NCI-H1930 (cell line): ENCODE data around the gene CD300LG.
"Not testable (repeated sequence)": the region's sequence is repeated elsewhere in the genome, so short reads cannot be mapped to it uniquely, and the experiment has no call there.

Source experiments
- DNase-seq, 2 experiments: peaks; one replicate each; lab custom pipeline; 2025; lab: John Stamatoyannopoulos, UW

CD300LG gene, protein sequence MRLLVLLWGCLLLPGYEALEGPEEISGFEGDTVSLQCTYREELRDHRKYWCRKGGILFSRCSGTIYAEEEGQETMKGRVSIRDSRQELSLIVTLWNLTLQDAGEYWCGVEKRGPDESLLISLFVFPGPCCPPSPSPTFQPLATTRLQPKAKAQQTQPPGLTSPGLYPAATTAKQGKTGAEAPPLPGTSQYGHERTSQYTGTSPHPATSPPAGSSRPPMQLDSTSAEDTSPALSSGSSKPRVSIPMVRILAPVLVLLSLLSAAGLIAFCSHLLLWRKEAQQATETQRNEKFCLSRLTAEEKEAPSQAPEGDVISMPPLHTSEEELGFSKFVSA

DNA sequence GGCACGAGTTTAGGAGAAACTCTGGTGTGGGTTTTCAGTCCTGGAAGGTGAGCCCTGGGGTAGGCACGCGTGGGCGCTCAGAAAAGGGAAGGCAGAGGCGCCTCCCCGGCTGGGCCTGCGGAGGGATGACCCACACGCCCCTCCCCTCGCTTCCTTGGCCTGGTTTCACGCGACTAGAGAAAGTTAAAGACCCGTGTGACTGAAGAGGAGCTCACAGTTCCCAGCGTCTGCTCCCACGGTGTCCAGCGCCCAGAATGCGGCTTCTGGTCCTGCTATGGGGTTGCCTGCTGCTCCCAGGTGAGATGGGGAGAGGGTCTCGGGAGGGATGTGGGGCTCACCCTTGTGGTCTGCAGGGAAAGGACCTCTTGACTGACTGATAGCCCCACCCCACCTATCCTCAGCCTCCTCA lies at the start of gene CD300LG:
Gene CD300LG (plus strand): TSS at position 214 of the 409 bp plus-strand sequence. CDS start 41 bp downstream, at position 255.
- no peak for DNase-seq

DNA sequence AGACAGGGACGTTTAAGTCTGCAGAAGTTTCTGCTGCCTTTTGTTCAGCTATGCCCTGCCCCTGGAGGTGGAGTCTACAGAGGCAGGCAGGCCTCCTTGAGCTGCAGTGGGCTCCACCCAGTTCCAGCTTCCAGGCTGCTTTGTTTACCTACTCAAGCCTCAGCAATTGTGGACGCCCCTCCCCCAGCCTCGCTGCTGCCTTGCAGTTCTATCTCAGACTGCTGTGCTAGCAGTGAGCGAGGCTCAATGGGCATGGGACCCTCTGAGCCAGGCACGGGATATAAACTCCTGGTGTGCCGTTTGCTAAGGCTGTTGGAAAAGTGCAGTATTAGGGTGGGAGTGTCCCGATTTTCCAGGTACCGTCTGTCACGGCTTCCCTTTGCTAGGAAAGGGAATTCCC lies 49.0 kb upstream of the CD300LG start:
- DNase-seq = not testable (repeated sequence)

DNA sequence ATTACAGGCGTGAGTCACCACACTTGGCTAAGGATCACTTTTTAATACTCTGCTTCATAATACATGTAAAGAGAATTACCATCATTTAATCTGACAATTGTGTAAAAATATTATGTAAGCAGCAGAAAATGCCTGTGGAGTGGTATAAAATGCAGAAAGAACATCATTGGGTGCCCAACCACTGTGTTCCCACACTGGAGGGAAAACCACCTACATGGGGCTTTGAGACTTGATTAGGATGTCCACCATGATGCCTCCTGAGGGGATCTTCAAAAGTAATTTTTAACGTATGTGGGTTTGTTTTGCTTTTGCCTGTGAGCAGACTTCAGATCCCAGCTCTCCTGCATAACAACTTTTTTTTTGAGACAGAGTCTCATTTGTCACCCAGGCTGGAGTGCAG lies 47.9 kb upstream of the CD300LG start:
- no peak for DNase-seq

DNA sequence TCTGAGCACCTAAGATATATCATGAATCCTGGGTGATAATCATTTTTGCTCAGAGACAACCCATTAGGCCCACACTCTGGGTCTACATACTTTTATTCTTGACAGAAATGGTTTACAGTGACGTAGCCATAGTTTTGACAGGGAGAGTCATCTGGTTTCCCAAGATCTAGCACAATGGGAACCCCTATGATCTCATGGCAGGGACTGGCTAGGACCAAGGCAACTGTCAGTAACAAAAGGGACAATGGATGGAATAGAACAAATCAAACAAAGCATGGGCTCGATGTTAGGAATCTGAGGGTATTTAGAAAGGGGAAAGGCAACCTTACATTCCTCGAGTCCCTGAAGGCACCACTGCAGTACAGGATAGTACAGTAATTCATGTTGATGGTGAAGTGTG lies 46.2 kb upstream of the CD300LG start:
- no peak for DNase-seq

DNA sequence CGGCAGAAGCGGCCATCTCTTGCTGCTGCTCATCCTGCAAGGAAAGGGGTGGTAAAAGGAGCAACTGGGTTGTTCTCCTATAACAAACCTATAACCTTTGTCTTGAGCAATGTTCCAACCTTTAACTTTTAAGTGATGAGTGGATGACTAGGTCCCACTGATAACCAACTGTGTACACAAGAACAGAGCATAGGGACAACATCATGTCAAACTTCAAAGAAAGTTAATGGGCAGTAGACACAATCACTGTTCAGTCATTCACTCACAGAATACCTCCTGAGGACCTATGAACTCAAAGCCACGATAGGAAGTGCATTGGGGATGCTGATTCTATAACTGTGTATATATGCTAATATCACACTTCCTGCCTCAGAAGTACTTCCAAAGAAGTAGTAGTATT lies 45.1 kb upstream of the CD300LG start:
- no peak for DNase-seq

DNA sequence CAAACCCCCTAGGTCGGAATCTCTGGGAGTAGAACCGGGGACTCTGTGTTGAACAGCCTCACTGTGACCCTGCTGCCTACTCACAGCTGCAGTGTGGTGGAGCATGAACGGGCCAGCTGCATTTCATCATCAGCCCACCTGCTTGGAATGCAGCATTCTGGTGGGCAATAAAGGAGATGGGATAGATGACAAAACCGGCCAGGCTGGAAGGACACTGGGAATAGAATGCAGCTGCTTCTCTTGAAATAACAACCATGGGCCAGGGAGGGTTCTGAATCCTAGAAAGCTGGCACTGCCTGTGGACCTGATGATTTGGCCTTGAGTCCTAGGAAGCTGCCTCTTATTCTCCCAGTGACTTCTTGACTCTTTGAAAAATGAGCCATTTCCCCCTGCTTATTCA lies 43.2 kb upstream of the CD300LG start:
- DNase-seq = no peak

DNA sequence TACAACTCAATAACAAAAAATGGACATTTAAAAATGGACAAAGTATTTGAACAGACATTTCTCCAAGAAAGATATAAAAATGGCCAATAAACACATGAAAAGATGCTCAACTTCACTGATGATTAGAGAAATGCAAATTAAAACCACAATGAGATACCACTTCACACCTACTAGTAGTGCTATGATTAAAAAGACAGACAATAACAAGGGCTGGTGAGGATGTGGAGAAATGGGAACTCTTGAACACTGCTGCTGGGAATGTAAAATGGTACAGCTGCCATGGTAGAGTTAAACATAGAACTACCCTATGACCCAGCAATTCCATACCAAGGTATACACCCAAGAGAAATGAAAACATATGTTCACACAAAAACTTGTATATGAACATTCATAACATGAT lies 41.9 kb upstream of the CD300LG start:
- no peak for DNase-seq

DNA sequence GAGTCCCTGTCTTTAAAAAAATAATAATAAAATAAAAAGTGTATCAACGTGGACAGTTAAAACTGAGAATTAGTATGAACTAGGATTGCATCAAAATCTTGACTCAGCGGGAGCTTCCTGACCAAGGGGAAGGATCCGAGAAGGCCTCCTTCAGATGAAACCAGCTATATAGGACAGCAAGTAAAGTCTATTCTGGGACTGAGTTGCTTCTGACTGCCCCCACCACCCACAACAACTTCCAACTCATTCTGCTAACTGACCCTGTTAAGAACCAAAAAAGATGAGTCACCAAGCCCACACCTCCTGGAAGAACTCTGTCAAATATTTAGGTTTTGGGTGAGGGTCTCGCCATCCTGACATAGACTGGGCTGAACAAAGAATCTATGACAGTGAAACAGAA lies 38.9 kb upstream of the CD300LG start:
- DNase-seq = no peak

DNA sequence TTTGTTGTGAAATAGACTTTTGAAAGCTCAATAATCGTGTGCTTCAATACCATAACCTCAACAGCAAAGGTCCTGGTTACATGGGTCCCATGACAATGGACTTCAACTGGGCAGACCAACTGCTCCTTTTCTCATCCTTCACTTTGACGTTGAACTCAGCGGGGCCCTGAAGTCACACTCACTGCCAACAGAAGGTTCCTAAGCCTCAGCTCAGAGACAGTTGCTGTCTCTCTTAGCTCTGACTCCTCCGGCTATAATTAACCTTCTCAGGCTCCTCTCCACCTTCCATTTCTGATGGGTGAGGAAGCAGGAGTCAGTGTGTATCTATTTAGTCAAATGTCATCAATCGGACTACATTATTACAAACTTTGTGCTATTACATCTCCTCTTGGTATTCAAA lies 37.9 kb upstream of the CD300LG start:
- no peak for DNase-seq

DNA sequence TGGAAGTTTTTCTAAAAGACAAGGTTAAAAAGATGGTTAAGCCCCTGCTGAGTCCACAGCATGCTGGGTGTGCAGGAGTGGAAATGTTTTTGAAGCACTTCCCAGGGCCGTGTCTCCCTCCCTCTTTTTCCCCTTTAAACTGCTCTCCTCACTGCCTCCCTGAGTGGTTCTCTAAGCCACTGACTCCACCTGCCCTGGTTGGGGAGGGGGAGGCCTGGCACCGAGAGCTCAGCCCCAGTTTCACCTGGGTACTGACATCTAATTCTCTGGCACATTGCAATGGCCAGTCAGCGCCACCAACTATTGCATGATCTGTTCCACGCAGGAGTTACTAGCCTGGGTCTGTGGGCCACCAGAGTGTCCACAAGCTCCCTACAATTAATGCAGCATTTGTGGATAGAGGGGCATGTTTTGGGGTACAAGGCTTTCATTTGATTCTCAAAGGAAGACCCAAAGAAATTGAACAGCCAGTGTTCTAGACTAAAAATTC lies 36.7 kb upstream of the CD300LG start:
- no peak for DNase-seq

DNA sequence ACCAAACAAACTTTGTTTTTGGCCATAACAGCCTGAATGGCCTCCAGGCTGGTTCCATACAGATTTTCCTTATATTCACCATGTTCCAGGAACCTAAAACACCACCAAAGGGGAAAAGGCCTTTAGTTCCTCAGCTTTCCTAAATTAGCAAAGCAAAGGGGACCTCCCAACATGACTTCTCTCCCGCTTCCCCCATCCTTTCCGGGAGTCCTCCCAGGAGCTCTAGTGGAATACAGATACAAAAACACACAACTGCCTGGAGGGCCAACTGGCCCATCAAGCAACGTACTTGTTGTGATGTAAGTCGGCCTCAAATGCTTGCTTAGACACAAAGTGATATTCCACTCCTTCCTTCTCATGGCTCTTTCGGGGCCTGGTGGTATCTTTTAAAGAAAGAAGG lies 36.2 kb upstream of the CD300LG start:
- no peak for DNase-seq

DNA sequence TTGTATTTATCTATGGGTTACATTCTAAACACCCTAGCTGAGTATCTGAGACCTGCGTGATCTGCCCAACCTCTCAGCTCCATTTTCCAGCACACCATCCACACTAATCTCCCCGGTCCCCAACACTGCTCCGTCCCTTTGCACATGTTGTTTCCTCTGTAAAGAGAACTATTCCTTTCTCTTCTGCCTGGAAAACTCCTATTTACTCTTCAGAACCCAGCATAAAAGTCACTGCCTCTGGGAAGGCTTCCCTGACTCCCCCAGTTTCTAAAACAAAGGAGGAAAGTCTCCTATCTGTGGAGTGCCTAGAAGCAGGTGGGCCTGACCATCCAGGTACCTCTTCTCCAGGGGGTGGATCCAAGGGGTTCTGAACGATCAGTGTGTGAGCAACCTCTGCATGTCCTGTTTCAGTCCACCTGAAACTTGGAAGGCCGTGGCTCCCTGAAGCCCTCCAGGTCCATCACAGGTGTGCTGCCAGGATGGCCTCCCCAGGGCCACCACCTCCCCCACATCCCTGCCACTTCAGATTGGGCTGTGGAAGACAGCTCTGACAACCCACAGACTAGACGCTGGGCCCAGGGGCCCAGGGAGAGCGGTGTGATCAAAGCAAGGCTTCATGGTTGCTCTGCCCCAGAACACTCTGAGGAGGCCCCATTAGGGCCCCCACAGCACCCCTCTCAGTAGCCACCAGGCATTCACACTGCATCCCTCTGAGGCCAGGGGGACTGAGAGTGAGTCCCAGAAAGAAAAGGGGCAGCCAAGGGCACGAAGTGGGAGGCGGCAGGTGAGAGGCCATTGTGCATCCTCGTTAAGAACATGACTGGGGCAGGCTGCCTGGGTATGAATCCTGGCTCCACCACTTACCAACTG lies 34.3 kb upstream of the CD300LG start:
- no peak for DNase-seq

DNA sequence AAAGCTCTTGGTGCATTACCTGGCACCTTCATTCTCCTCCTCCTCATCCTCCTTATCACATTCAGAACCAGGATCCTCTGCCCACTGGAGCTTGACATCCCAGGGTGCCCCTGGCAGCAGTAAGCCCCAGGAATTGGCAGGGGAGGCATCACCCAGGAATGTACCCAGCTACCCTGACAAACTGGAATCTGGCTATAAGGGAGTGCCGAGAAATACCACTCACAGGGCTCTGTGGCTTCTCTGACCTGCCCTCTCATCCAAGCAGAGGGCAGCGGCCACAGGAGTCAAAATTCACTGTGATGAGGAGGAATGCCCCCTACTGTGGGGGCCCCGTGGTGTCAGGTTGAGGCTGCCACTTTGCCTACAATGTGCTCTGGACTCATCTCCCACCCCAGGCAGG lies 33.6 kb upstream of the CD300LG start:
- no peak for DNase-seq

DNA sequence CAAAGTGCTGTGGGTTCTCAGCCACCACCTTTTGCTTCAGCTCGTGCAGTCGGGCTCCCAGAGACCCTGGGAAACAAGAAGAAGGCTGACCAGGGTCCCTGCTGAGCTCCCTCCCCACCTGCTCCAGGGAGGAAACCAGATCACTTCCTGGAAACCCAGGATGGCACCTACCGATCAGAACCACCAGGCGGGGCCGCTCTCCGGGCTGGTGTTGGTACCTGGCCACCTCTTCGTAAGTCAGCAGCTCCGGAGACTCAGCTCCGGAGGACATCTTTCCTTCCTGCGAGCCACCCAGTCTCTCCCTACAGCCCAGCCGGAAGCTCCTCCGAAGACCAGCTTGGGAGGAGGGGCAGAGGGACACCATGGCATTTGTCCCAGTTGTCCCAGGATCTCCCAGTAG lies 33.0 kb upstream of the CD300LG start:
- no peak for DNase-seq

DNA sequence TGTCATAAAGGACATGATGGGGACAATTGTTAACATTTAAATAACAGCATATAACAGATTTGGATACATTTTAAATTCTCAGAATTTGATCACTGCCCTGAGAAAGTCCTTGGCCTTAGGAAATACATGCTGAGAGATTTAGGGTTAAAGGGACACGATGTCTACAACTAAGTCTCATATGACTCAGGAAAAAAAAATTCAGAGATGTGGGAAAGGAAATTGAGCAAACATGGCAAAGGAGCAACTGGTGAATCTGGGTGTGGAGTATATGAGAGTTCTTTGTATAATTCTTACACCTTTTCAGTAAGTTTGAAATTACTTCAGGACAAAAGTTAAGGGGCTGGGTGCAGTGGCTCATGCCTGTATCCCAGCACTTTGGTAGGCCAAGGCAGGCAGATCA lies 32.3 kb upstream of the CD300LG start:
- DNase-seq = no peak

DNA sequence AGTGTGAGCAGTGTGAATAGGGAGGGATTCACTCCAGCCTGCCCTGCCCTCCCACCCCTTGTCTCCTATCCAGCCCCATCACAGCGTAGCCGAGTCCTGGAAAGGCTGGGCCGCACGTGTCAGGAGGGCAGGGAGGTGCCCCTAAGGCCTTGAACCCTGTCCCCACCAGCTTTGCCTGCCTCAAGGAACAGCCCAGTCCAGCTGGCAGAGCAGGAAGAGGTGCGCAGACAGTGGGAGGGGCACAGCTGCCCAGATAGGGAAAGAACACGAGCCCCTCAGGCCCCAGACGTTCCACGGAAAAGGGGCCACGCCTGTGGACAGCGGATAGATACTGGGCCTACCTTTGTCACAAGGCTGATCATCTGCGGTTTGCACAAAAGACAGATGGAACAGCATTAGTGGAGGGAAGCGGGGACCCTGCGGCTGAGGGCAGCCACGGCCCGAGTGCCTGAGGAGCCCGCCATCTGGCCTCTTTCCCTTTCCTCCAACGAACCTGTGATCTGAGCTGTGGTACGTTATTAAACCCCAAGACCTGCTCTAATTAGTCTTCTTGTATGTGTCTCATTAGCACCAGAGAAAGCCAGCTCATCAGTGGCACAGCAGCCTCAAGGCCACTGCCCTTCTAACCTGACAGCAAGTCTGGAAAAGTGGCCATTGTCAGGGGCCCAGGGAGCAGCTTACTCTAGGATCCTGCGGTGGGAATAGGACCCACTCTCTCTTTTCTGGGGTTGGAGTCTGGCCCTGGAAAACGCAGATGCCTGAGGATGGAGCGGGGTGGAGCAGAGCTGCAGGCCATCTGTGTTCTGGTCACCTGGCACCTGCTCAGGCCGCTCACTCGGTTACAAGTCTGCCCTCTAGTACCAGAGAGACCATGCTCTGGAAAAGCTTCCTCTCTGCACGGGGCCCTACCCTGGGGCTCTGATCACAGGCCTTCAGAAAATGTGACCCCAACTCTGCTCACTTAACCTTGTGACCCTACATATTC lies 30.3 kb upstream of the CD300LG start:
- DNase-seq = no peak

DNA sequence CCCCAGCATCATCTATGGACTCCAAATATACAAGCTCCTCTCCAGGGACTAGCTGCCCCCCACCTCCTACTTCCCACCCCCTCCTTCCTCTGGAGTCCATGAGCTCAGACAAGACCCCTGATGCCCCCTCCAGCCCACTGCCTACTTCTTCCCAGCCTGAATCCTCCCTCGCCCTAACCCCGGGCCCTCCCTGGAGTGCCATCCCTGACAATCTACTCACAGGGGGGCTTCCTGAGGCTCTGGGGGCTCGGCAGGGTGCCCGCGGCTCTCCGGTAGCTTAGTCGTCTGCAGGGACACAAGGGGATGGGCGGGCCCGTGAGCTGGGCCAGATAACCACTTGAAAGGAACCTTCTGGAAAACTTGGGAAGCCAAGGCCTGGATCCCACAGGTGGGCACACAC lies 29.1 kb upstream of the CD300LG start:
- no peak for DNase-seq

DNA sequence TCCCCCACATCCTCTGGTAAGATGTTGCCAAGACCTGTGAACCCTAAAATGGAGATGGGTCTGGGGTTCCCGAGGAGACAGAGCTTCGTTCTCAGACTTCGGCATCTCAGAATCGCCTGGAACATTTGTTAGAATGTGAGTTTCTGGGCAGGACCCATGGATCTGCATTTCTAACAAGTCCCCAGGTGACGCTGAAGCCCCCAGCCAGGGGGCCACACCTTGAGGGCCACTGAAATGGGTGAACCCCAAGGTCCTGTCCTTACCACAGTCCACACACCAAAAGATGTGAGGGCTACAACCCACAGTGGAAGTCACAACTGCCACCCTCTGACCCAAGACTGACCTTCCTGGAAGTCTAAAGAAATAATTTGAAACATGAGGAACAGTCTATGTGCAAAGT lies 28.0 kb upstream of the CD300LG start:
- no peak for DNase-seq

DNA sequence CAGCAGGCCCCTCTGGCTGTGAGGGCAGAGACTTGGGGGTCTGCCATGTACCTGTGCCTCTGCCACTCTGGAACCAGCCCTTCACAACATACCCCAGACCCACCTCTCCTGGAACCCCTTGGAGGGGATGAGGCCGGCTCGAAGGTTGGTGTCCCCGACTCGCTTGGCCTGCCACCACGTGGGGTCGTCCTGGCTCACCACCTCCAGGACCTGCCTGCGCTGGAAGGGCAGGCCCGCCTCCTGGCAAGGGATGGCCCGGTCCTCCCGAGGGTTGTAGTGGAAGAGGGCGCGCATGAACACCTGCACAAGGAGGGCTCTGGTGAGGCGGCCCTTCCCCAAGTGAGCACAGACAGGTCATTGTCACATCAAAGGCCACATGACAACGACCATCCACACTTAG lies 26.2 kb upstream of the CD300LG start:
- DNase-seq = no peak

DNA sequence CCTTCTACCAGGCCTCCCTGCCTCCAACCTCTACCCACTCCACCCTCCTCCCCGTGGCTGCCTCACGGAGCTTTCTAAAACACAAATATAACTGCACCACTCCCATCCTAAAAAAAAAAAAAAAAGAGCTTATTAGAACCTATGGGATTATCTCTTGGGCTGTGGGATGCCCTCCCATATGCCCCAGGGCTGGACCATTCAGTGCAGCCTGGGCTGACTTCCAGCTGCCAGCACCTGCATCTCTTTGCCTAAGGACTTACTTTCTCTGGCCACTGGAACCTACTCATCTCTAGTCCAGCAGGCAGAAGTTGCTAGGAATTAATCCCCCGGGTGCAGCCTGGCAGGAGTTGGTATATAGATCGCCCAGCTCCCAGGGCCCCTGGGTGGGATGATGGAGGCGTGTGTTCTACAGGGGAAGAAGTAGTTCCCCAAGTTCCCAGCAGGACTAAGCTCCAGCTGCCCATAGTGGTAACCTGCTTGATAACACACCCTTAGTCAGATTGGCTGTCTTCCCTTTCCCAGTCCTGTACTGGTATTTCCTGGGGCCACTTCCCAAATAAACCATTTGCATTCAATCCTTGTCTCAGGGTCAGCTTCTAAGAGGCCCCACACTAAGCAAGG lies 24.3 kb upstream of the CD300LG start:
- no peak for DNase-seq

DNA sequence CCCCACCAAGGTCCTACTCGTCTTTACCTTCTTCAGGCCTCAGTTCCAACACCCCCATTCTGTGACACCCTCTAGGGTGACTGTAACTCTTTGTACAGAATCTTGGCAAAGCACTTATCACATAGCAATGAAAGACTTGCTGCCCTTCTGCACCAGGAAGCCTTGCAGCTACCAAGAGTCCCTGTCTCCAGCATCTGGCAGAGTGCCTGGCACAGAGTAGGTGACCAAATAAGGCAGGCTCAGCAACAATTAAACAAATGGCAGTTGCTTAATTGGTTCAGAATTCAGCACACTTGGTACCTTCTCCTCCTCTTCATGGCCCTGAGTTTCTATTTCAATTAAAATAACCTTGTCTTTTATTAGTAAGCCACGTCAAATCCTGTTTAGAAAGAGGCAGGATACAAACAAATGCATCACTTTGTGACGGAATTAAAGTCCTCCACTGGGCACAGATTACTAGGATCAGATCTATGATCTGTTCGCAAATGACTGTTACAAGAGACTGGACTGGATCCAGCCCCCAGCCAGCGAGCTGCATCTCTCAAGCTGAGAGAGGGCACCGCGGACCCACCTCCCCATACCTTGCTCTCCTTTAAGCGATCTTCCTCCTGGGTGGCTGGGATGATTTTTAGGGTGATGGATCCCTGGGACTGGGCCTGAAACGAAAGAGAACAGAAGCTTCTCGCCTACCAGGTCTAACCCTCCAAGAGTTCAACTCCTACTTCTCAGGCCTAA lies 23.5 kb upstream of the CD300LG start:
- DNase-seq = no peak
